HG02588 (cell line): ENCODE measurements around the gene PGLYRP3.
"Not testable (repeated sequence)": the region's sequence is repeated elsewhere in the genome, so short reads cannot be mapped to it uniquely, and the experiment has no call there.

ENCODE experiments used
- ATAC-seq: cut with Tn5 transposase; IDR thresholded peaks from one replicate; pipeline ENCODE4 v1.9.1; 2021; ENCODE audit warnings: mild to moderate bottlenecking, moderate library complexity; ENCODE audit not compliant: unreplicated experiment

Gene PGLYRP3

GRCh38 chr1:153314388-153314787 is 1.6 kb upstream of the PGLYRP3 start:
- not testable (repeated sequence) for ATAC-seq

GRCh38 chr1:153313288-153313687 is 536 bp upstream of the PGLYRP3 start:
- no peak for ATAC-seq

- no peak for ATAC-seq
Observed at GRCh38 chr1:153310526-153310925, 2.2 kb downstream of the PGLYRP3 start.

- no peak for ATAC-seq
Observed at GRCh38 chr1:153309441-153309840, 3.3 kb downstream of the PGLYRP3 start.

GRCh38 chr1:153308540-153308939 is 4.2 kb downstream of the PGLYRP3 start:
- no peak for ATAC-seq

GRCh38 chr1:153307221-153307600 is 5.5 kb downstream of the PGLYRP3 start:
- no peak for ATAC-seq

GRCh38 chr1:153306303-153307220 is 6.2 kb downstream of the PGLYRP3 start:
- no peak for ATAC-seq

- no peak for ATAC-seq
Observed at GRCh38 chr1:153305682-153306081, 7.1 kb downstream of the PGLYRP3 start.

GRCh38 chr1:153302308-153302707 is 10.4 kb downstream of the PGLYRP3 start:
- ATAC-seq, result no peak

GRCh38 chr1:153293851-153294250 is 18.9 kb downstream of the PGLYRP3 start:
- ATAC-seq, result no peak

- ATAC-seq, result no peak
Observed at GRCh38 chr1:153293480-153293775, 19.3 kb downstream of the PGLYRP3 start.

- ATAC-seq, result no peak
Observed at GRCh38 chr1:153292740-153293479, 19.8 kb downstream of the PGLYRP3 start.

- no peak for ATAC-seq
Observed at GRCh38 chr1:153292185-153292584, 20.6 kb downstream of the PGLYRP3 start.

- peak; percentile 53 for ATAC-seq
Observed at GRCh38 chr1:153291514-153291913, 21.2 kb downstream of the PGLYRP3 start.

- no peak for ATAC-seq
Observed at GRCh38 chr1:153288634-153289275, 24.0 kb downstream of the PGLYRP3 start.

GRCh38 chr1:153277852-153278251 is 34.9 kb downstream of the PGLYRP3 start:
- peak; percentile 88 for ATAC-seq

GRCh38 chr1:153272186-153272585 is 40.6 kb downstream of the PGLYRP3 start:
- ATAC-seq, result no peak

- ATAC-seq, result no peak
Observed at GRCh38 chr1:153271711-153272110, 41.0 kb downstream of the PGLYRP3 start.

- ATAC-seq, result no peak
Observed at GRCh38 chr1:153265457-153265856, 47.3 kb downstream of the PGLYRP3 start.

GRCh38 chr1:153262462-153263157 is 50.1 kb downstream of the PGLYRP3 start:
- no peak for ATAC-seq

- ATAC-seq, result no peak
Observed at GRCh38 chr1:153262070-153262366, 50.7 kb downstream of the PGLYRP3 start.
